ENCODE measurements around the gene NCOA5.

The NCOA5 gene

DNA sequence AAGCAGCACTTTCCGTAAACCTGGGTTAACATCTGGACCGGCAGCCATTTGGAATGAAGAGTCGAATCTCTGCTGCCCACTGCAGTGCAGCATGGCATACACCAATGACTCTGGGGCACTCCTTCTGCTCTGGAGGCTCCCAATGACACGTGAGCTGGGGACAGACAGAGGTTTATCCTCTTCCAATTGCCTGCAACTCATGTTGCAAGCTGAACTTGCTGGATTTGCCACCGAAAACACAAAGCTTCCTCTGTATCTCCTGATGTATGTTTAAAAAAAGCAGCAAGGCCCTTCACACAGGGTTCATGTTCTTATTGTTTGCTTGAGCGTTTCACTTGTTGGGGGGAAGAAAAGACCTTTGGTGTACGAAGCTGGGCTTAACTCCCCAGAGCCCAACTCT is 10.8 kb downstream of the NCOA5 start:
- DNase-seq (ENCODE audit: extremely low spot score) = no peak
- CTCF ChIA-PET = interaction anchor here (2.4 to 3.0 kb wide), 3 partner anchors 12 to 65 kb away, joined by 7 to 15 read pairs (median 13); no protein-coding TSS in a partner anchor
- TF ChIP-seq, protein P1, sequence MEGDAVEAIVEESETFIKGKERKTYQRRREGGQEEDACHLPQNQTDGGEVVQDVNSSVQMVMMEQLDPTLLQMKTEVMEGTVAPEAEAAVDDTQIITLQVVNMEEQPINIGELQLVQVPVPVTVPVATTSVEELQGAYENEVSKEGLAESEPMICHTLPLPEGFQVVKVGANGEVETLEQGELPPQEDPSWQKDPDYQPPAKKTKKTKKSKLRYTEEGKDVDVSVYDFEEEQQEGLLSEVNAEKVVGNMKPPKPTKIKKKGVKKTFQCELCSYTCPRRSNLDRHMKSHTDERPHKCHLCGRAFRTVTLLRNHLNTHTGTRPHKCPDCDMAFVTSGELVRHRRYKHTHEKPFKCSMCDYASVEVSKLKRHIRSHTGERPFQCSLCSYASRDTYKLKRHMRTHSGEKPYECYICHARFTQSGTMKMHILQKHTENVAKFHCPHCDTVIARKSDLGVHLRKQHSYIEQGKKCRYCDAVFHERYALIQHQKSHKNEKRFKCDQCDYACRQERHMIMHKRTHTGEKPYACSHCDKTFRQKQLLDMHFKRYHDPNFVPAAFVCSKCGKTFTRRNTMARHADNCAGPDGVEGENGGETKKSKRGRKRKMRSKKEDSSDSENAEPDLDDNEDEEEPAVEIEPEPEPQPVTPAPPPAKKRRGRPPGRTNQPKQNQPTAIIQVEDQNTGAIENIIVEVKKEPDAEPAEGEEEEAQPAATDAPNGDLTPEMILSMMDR (IDR thresholded peaks at IDR 0.05; ENCODE audit: control extremely low read depth, extremely low read depth, low read depth, missing control alignments) = no peak
- POLR2A ChIA-PET = no interaction called here

DNA sequence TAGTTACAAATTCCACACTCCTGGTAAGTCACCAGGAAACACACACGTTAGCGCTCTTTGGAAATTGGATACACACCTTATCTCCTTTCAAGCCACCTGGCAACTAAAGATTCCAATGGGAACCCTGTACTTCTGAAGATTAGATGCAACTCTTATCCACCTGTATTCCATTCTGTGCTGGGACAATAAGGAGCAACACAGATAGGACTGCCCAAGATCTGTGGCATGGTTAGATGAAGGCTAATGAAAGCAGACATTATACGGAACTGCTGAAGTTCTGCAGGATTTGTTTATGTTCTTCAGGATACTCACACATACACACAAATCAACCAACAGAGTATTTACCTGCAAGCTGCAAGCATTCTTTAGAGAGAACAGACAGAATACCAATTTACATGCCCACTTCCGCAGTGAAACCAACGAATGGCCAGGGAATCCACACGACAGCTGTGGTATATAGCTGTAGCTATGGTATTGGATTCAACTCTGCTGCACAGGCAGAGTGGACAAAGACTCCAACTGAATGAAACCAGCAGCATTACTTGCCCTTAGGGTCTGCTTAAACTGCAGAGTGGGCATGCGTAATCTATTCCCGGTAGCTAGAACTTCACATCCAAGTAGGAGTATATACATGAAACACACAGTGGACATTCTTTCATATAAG is 12.0 kb downstream of the NCOA5 start:
- ChIA-PET CTCF (interaction anchor here (1.5 to 3.0 kb wide), 3 partner anchors 11 to 55 kb away, joined by 4 to 15 read pairs (median 13); no protein-coding TSS in a partner anchor), POLR2A (no interaction called here)
- TF ChIP-seq, protein P1 (IDR thresholded peaks at IDR 0.05; ENCODE audit: control extremely low read depth, extremely low read depth, low read depth, missing control alignments) = no peak
- no peak for DNase-seq (ENCODE audit: extremely low spot score)

DNA sequence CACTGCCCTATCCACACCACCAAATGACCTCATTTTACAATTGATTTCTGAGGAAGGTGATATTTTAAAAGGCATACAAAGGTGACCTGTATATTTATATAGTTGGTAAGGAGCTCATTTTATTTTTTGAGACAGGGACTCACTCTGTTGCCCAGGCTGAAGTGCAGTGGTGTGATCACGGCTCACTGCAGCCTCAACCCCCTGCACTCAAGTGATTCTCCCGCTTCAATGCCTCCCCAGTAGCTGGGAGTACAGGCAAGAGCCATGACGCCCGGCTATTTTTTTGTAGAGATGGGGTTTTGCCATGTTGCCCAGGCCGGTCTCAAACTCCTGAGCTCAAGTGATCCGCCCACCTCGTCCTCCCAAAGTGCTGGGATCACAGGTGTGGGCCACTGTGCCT is 13.0 kb downstream of the NCOA5 start:
- no peak for DNase-seq (ENCODE audit: extremely low spot score)
- ChIA-PET POLR2A (no interaction called here), CTCF (interaction anchor here (1.1 to 3.0 kb wide), 3 partner anchors 10 to 98 kb away, joined by 3 to 13 read pairs (median 4); no protein-coding TSS in a partner anchor)
- TF ChIP-seq, protein P1 (IDR thresholded peaks at IDR 0.05; ENCODE audit: control extremely low read depth, extremely low read depth, low read depth, missing control alignments) = no peak

DNA sequence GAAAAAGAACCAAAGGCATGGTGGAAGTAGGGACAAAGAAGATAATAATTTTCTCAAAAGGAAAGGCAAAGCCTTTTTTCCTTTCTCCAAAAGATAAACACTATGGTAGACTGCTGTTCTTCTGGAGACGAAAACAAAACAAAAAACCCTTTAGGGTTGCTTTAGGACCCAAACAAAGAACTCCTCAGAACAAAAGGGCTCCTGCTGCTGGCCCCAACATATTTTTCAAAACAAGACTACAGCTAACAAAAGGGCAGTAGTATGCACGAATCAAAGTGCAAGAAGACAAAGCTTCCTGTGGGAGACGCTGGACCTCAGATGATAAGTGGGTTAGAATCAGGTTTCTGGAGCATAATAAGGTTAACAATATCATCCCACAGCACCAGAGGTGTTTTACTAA is 15.8 kb downstream of the NCOA5 start:
- no peak for DNase-seq (ENCODE audit: extremely low spot score)
- ChIA-PET CTCF (interaction anchor here (0.8 to 2.7 kb wide), 3 partner anchors 12 to 87 kb away, joined by 3 to 6 read pairs (median 4); no protein-coding TSS in a partner anchor), POLR2A (no interaction called here)
- TF ChIP-seq, protein P1 (IDR thresholded peaks at IDR 0.05; ENCODE audit: control extremely low read depth, extremely low read depth, low read depth, missing control alignments) = no peak

DNA sequence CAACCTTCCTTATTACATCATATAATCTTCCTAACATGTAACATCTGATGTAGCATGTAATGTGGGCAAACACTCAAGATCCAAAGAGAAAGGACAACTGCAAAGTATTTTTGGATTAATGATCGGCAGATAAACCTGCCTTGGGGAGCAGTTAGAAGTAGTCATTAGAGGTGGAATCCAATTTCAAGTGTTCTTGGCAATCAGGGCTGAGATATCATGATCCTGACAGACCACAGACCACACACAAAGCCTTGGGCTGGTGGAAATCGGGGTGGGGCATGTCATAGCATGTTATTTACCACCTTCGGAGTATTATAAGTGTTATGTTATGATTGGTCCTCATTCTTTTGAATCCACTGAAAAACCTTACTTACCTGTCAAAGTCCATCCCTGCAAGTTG is 16.3 kb downstream of the NCOA5 start:
- POLR2A ChIA-PET = no interaction called here
- DNase-seq (ENCODE audit: extremely low spot score) = no peak
- CTCF ChIA-PET = interaction anchor here (0.8 to 2.7 kb wide), 4 partner anchors 11 to 86 kb away, joined by 3 to 6 read pairs (median 3); no protein-coding TSS in a partner anchor
- TF ChIP-seq, protein P1 (IDR thresholded peaks at IDR 0.05; ENCODE audit: control extremely low read depth, extremely low read depth, low read depth, missing control alignments) = no peak

DNA sequence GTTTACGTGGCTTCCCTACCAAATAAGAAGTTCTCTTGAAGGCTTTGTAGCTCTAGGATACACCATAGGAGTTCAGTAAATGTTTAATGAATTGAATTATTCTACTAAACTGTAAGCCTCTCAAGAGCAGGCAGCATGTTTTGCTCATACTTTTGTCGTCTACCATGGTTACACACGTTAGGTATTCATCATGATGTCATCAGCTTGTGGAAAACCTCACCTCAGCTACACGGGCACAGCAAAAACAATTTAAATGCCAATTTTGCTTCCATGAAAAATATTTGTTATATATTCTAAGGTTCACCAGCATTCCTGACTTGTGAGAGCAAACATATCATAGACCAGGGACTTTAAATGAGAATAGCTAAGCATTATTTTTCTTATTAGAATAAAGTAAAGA is 16.7 kb downstream of the NCOA5 start:
- TF ChIP-seq, protein P1 (IDR thresholded peaks at IDR 0.05; ENCODE audit: control extremely low read depth, extremely low read depth, low read depth, missing control alignments) = no peak
- POLR2A ChIA-PET = no interaction called here
- CTCF ChIA-PET = interaction anchor here (0.8 to 2.7 kb wide), 4 partner anchors 11 to 86 kb away, joined by 3 to 6 read pairs (median 3); no protein-coding TSS in a partner anchor
- no peak for DNase-seq (ENCODE audit: extremely low spot score)
